ENCODE results near the gene TVP23C.

Gene TVP23C

GRCh38 chr17:15462976-15463772 lies 100.1 kb downstream of the TVP23C start:
- no peak for DNase-seq

- no peak for DNase-seq
These were observed 105.6 kb downstream of the TVP23C start for GRCh38 chr17:15457723-15458094.

GRCh38 chr17:15456972-15457722 lies 106.1 kb downstream of the TVP23C start:
- no peak for DNase-seq

- no peak for DNase-seq
These were observed 106.8 kb downstream of the TVP23C start for GRCh38 chr17:15456496-15456895.

- DNase-seq, result no peak
These were observed 108.9 kb downstream of the TVP23C start for GRCh38 chr17:15454346-15454745.

GRCh38 chr17:15453782-15454181 lies 109.5 kb downstream of the TVP23C start:
- DNase-seq, result no peak

- no peak for DNase-seq
These were observed 110.0 kb downstream of the TVP23C start for GRCh38 chr17:15453246-15453645.

- DNase-seq, result no peak
These were observed 110.5 kb downstream of the TVP23C start for GRCh38 chr17:15452746-15453145.
